ENCODE data around the gene DNTTIP2.
"Not testable (repeated sequence)": the region's sequence is repeated elsewhere in the genome, so short reads cannot be mapped to it uniquely, and the experiment has no call there.

Gene DNTTIP2

GRCh38 chr1:93878889-93879586 is at the start of gene DNTTIP2:
Gene DNTTIP2, minus strand, starts transcription at chr1:93879206. Its CDS starts 58 bp downstream, at chr1:93879148.
- peak; percentile 87 for DNase-seq

- DNase-seq = no peak
These were observed 46.2 kb upstream of the DNTTIP2 start for GRCh38 chr1:93925206-93925605.

- no peak for DNase-seq
These were observed 40.8 kb upstream of the DNTTIP2 start for GRCh38 chr1:93919780-93920179.

DNA sequence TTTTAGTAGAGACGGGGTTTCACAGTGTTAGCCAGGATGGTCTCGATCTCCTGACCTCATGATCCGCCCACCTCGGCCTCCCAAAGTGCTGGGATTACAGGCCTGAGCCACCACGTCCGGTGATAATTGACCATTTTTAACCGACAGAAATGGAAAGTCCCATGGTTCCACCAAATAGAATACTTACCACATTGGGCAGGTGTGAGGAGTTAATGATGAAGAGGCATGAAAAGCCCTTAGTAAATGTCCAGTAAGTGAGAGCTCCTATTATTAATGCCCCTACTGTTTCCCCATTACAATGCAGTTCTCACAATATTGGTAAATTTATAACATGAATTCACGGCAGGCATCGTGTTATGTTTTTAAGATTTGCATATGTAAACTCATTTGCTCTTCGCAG is 38.3 kb upstream of the DNTTIP2 start:
- no peak for DNase-seq

DNA sequence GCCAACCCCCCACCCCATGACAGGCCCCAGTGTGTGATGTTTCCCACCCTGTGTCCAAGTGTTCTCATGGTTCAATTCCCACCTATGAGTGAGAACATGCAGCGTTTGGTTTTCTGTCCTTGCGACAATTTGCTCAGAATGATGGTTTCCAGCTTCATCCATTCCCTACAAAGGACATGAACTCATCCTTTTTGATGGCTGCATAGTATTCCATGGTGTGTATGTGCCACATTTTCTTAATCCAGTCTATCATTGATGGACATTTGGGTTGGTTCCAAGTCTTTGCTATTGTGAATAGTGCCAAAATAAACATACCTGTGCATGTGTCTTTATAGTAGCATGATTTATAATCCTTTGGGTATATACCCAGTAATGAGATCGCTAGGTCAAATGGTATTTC is 31.9 kb upstream of the DNTTIP2 start:
- not testable (repeated sequence) for DNase-seq

- no peak for DNase-seq
These were observed 31.3 kb upstream of the DNTTIP2 start for GRCh38 chr1:93910305-93910704.

DNA sequence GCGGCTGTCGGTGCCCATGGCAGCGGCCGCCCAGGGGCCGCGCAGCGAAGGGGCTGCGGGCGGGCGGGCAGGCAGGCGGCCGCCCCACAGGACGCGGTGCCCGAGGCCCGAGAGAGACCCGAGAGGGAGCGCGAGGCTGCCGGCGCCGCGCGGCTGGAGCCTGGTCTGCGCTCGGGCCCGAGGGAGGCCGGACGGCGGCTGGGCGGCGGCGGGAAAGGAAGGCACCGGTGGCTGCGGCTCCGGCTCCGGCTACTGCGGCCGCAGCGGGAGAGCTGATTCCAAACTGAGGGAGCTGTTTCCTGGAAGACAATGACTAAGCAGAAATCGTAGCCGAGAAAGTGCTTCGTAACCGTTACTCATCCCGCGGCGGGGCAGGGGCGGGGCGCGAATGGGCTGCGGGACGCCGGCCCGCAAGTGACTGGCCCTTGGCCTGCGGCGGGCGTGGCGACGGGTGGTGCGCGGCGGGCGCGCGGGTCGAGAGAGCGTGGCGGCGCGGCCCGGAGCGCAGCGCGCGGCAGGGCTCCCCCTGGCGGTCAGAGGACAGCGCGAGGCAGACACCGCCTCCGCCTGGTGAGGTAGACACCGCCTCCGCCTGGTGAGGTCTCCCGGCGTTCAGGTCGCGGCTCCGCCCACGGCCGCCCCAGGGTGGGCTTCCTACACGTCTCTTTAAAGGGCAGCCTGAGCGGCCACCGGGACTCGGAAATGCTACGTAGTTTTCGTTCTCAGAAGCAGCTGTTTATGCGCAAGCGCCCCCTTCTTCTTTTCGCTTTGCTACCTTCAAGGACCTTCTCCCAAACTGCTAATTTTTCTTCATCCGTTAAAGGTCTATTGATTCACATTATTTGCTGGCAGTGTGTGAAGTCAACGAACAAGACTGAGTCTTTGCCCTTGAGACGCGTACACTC is 30.4 kb upstream of the DNTTIP2 start, which contains the start of gene GCLM:
GCLM (minus strand) TSS at position 285 of the 905 bp plus-strand sequence; CDS start at position 18, 267 bp downstream.
- peak; percentile 88 for DNase-seq

DNA sequence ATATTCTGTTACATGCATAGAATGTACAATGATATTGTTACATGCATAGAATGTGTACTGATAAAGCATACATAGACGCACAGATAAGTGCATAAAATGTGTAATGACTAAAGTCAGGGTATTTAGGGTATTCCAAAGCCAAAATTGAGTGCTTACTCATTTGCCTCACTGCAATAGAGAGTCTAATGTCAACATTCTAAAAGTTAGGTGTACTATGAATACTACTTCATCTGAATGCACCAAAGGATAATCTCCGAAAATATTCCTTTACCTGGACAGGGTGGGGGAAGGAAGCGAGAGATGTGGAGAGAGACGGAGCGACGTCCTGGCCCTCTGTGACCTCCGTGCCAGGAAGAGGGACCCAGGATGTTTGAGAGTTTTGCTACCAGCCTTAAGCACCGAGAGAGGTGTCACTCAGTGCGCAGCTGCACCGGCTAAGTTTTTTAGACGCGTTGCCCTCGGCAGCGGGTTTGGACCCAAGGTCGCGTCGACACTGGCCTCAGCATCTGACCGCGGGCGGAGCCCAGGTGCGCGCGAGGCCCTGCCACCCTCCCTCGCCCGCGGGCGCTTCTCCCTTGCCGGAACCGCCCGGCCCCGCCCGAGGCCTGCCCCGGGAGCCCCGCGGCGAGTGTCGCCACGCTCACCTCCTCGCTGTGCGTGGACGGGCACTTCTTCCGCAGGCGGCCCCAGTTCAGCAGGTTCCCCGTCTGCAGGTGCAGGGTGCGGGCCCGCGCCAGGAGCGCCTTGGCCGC is 29.6 kb upstream of the DNTTIP2 start:
- DNase-seq = no peak

DNA sequence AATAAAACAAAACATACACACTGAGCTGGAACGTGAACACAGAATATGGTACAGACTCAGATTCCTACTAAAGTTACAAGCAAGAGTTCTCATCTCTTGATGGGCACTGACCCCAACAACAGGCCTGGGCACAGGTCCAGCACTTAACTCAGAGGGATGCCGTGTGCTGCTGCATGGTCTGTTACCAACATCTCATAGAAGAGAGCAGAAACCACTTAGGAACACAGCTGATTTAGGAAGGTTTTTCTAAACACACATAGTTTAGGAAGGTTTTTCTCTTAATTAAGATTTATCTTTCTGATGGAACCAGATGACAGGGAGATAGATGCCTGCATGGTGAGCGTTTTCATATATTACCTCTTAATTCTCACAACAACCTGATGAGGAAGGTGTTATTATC is 28.7 kb upstream of the DNTTIP2 start:
- no peak for DNase-seq

- DNase-seq = no peak
These were observed 27.5 kb upstream of the DNTTIP2 start for GRCh38 chr1:93906480-93906879.

- no peak for DNase-seq
These were observed 26.7 kb upstream of the DNTTIP2 start for GRCh38 chr1:93905734-93906133.

DNA sequence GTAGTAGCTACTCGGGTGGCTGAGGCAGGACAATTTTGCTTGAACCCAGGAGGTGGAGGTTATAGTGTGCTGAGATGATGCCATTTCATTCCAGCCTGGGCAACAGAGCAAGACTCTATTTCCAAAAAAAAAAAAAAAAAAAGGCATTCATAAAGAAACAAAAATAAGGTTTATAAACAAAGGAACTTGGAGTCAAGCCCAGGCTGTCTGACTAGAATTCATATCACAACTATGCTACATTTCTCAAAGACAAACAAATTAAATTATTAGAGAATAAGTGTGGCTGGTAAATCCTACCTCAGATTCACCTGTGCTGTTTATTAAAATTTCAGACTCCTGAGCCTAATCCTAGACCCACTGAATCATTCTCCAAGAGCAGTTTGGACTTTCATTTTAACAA is 26.0 kb upstream of the DNTTIP2 start:
- no peak for DNase-seq

- peak; percentile 66 for DNase-seq
These were observed 25.2 kb upstream of the DNTTIP2 start for GRCh38 chr1:93904228-93904627.

GRCh38 chr1:93900723-93901504 is 21.9 kb upstream of the DNTTIP2 start:
- no peak for DNase-seq

- DNase-seq = no peak
These were observed 20.7 kb upstream of the DNTTIP2 start for GRCh38 chr1:93899543-93900207.

- no peak for DNase-seq
These were observed 9.9 kb upstream of the DNTTIP2 start for GRCh38 chr1:93888900-93889299.

DNA sequence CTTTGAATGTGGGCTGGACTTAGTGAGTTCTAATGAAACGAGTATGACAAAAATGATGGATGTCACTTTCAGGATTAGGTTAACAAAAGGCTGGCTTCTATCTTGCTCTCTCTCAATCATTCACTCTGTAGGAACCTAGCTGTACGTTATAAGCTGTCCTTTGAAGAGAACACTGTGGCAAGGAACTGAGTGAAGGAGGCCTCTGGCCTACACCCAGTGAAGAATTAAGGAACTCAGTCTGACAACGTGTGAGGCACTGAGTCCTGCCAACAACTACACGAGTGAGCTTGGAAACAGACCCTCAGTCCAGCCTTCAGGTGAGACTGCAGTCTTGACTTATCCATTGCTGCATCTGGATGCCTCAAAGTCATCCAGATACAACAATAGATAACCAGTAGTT is 3.3 kb upstream of the DNTTIP2 start:
- DNase-seq = no peak

GRCh38 chr1:93880731-93881130 is 1.7 kb upstream of the DNTTIP2 start:
- no peak for DNase-seq

GRCh38 chr1:93878501-93878888 is 511 bp downstream of the DNTTIP2 start:
- DNase-seq = peak; percentile 45

- no peak for DNase-seq
These were observed 1.5 kb downstream of the DNTTIP2 start for GRCh38 chr1:93877529-93877928.

DNA sequence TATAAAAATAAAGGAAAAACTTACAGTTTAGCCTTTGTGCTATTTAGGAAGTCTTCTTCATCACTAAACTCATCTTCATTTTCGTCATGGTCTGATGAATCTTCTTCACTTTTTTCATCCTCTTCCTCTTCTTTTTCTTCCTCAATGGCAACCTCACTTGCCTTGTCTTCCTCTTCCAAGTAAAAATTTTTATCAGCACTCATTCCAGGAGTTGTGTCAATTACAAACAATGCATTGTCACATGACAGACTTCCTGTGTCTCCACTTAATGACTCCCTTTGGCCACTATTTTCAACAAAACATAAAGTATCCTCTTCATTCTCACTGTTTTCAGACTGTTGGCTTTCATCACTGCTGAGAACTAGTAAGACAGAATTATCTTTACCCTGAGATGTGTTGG is 2.8 kb downstream of the DNTTIP2 start:
- no peak for DNase-seq

Measured in MV-4-11 (cell line).